Skin of body (tissue), 2 donors: Measurements from ENCODE around the gene AFG3L2. TPM values are rescaled to one million over a fixed set of nuclear protein-coding genes. Genes with fewer than 3 reads are reported as not detected.

Source experiments
- DNase-seq: peaks from one replicate; lab custom pipeline; 2025; lab: John Stamatoyannopoulos, UW
- total RNA-seq: library from RNA; depleted of rRNA; stranded (reverse); fragments of >200 nt; gene quantifications from one replicate; pipeline ENCODE4 v1.2.3, GENCODE V29; 2014

AFG3L2 gene
- total RNA-seq, 1 donor from 2014 or later, result 34.8 TPM

DNA sequence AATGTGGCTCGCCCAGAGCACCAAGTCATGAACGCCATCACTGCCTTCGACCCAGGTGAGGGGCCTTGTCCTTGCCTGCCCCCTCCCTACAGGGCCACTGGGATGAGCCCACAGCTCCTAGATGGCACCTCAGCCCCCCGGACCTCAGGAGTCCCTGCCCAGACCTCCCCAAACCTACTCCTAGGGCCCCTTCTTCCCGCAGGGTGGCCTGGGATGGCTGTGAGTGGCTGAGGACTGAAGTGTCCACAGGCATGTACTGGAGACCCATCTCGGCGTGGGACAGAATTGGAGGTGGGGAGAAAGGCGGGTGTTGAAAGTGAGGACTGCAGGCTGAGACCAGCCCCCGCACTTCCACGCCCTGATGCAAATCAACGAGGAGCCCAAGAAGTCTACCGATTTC is 71.8 kb downstream of the AFG3L2 start:
- no peak for DNase-seq

DNA sequence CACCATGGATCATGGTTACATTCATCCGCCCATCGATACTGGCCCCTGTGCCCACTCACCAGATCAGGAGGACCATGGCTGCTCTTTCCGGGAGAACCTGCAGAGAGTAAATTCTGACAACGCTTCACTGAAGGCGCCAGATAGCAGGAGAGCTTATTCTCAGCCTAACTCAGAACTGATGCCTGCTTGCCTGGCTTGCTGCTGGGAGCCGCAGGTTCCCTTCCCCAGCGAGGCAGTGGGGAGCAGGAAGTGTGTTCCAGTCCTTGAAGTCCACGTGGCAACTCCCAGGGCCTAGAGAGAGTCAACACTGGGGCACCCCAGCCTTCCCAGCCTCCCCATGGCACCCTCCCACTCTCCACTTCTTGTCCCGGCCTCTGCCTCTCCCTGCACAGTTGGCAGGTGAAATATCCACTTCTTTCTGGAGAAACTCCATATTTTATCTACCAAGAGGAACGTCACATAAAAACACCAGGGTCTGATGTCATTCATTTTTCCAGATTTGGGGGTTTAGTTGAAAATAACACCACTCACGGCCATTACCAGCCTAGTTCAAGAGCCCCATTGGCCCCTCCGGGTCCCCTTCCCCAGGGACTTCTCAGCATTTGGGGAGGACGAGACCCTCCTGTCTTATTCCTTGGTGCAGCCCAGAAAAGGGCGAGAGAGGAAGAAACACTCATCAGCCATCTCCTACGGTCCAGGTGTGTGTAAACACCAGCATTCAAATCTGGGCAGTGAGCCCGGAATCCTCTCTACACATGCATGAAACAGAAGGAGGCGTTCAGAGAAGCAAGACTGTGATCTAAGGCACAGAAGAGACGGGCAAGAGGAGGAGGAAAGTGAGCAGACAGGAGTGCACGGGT is 72.4 kb downstream of the AFG3L2 start:
- no peak for DNase-seq

DNA sequence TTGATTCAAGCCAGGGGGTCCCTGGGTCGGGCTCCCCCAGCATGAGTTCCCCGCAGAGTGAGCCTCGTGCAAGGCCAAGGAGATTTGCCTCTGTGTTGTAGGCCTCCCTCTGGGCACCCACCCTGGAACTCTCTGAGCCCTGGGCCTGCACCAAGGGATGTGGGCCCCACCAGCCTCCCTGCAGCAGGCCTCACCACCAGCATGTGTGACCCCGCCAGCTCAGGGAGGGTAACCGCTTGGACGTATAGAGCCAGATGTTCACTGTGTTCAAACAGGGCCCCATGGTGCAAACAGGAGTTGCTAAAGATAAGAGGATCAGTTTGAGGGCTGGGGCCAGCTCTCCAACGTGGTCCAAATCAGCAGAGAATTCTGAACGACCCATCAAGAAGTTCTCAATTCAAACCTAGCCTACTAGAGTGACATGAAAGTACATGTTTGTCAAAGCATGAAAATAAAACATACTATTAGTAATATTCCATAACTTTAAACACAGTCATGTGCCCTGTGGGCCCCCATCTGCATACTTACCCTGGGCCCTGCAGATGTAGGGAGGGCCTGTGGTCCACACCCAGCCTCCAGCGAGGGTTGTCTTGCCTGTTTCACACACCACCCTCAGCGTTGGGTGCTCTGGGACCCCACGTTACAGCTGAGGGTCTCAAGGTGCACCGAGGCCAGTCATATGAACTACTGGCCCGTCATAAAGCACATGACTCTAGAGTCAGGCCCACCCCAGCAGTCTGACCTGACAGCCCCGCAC is 74.5 kb downstream of the AFG3L2 start:
- no peak for DNase-seq

DNA sequence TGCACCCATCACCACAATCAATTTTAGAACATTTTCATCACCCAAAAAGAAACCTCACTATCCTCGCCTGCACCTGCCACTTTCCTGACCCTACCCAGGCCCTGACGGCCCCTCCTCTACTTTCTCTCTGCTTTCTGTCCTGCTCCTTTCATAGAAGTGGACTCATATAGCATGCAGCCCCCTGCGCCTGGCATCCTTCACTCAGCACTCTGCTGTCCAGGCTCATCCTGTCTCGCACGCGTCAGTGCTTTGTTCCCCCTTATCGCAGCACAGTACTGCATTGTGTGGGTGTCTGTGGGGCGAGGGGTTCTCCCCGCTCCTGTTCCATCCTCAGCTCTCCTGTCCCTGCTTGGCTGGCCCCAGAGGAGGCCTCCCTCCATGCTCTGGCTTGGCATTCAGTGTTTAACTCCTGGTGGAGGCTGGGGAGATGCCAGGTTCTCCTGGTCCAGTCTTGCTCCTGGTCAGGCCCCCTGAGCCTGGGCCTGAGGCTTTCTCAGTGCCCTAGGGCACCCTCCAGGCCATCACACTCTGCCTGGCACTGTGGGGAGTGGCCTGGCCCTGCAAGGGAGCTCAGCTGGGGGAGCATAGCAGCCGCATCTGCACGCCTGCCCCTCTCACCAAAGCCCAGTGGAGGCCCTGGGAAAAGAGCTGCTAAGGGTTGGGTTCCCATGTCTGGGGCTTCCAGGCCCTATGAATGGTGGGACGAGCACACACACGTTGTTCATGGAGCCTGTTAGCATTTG is 75.6 kb downstream of the AFG3L2 start:
- no peak for DNase-seq

DNA sequence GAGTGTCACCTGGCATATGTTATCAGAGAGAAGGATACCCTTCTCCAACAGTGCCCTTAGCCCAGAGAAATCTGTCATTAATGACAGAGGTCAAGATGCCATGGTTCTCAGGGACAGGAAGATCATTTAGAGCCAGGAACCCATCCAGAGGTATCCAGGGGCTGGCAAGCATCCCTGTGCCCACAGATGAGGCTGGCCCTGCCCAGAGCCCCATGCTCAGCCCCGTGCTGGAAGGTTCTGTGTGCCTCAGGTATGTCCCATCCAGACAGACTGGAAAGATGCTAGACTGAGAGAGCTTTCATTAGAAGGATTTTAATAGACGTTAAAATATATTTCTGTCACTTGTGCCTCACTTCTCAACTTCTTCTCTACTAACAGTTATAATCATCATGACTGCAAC is 77.2 kb downstream of the AFG3L2 start:
- no peak for DNase-seq

GRCh38 chr18:12296457-12296856 is 80.6 kb downstream of the AFG3L2 start:
- DNase-seq, result no peak

DNA sequence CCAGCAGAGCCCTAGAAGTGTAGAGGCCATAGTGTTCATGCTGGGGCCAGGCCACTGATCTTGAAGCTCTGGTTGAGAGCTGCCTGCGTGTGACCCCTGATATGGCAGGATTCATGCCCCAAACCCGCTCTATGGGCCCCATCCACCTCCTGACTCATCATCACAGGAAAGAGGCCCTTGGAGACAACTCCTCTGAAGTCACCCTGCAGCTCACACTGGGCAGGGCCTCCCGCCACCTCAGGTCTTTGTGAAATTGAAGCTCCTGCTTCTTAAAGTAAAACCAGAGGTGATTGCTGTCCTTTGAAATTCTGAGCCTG is 81.0 kb downstream of the AFG3L2 start:
- DNase-seq, result no peak

GRCh38 chr18:12295389-12296086 is 81.5 kb downstream of the AFG3L2 start:
- DNase-seq, result no peak

- DNase-seq, result no peak
Observed at GRCh38 chr18:12293831-12294230, 83.2 kb downstream of the AFG3L2 start.

DNA sequence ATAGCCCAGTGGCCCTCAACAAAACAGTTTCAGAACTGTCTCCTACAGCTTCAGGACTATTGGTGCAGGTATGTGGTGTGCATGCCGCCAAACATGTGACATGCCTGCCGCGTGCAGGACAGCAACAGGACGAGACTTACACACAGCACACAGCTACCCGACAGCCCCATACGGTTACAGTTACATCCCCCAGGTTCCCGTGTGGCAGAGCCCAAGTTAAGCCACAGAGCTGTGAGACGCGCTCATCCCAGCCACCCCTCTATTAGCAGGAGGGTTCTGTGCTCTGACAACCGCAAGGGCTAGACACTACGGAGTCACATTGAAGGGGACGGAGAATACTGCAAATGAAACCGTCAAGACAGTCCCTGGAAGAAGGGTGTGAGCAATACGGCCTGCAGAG is 85.3 kb downstream of the AFG3L2 start:
- no peak for DNase-seq

DNA sequence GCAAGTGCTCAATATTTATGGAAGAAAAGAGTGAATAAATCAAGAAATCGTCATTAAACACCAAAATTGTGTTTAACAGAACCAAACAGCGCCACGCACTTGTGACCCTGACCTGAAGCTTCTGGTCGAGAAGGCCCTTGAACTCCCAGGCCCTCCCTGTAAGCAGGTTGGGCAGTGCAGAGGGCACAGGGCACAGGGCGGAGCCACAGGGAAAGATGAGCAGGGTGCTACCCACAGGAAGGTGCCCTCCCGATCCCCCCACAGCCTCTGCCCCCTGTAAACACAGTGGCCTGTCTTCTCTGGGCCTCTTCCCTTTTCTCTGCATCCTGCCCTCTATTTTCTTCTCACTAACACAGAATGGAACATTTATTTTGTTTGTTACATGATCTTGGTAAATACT is 85.9 kb downstream of the AFG3L2 start:
- DNase-seq, result no peak

DNA sequence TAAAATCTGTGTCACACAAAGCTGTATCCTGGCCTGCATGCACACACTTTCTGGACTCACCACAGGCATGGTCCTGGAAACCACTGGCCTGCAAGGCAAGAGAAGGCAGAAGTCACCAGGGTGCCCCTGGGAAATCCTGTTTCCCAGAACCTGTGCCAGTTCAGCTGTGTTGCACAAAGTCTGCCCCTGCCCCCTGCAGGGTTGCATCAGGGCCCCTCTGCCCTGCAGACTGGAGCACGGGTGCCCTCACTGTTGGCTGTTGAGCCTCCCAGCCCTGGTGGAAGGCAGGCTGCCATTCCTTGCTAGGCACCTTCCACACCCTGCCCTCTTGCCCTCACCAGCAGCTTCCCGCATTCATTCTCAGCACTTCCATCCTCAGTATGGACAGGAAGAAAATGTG is 86.9 kb downstream of the AFG3L2 start:
- no peak for DNase-seq

GRCh38 chr18:12288403-12288755 is 88.6 kb downstream of the AFG3L2 start:
- no peak for DNase-seq

DNA sequence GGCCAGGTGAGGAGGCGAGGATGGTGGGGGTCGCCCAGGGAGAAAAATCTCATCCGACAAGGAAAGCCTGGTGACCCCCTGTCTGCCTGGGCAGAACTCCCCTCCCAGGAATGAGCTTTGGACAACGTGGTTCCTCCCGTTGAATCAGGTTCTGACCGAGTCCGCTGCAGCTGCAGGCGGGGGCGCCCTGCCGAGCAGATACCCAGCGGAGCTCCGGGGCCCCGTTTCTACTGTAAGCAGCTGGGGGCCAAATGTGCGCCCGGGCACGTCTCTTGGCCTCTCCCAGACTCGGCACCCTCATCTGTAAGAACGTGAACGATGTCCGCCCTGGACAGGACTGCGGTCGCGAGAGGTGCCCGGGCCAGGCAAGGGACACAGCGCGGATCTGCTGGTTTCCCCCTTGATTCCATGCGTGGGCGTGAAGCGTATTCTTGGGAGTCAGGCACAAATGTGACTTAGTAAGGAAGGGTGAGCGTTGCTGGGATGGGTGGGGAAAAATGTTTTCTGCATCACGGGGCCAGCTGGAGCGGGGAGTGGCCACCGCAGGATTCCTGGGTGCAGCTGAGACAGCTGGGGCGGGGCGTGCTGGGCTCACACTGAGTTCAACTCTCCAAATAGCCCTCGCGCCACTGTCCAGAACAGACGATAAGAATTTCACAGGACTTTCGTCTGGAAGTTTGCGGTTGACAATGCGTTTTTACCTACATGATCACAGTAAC is 89.2 kb downstream of the AFG3L2 start:
- peak; percentile 61 for DNase-seq

GRCh38 chr18:12287131-12287681 is 89.8 kb downstream of the AFG3L2 start:
- DNase-seq, result no peak

DNA sequence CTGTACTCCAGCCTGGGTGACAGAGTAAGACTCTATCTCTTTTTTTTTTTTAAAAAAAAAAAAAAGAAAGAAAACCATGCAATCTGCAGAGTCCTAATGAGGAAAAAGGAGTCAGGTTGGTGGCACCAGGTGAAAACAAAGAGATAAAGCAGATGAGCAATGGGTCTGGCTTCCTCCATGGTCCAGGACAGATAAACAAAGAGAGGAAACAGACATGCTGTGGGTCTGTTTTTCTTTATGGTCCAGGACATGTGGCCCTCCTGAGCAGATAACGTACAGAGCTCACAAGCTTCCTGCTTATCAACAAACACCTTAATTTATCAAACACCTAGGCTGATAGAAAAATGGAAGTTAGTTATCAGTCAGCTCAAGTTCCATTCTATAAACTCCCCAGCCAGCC is 93.4 kb downstream of the AFG3L2 start:
- DNase-seq, result no peak

- DNase-seq, result no peak
Observed at GRCh38 chr18:12283256-12283655, 93.8 kb downstream of the AFG3L2 start.

DNA sequence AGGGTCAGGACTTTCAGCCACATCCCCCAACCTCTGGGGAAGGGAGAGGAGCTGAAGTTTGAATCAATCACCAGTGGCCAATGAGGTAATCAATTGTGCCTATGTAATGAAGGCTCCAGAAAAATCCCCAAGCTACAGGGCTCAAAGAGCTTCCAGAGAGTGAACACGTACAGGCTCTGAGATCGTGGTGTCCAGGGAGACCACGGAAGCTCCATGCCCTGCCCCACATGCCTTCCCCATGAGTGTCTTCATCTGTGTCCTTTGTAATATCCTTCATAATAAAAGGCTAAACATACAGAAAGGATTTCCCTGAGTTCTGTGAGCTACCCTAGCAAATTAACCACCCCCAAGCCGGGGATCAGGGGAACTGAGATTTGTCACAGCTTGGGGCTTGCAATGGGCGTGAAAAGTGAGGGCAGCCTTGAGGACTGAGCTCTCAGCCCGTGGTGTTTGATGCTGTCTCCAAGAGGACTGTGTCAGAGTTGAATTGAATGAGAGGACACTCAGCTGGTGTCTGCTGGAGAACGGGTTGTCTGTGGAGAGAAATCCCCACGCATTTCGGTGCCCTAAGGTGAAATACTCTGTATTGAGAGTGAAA is 94.5 kb downstream of the AFG3L2 start:
- DNase-seq, result no peak

- DNase-seq, result no peak
Observed at GRCh38 chr18:12281861-12282260, 95.2 kb downstream of the AFG3L2 start.

GRCh38 chr18:12279781-12280531 is 97.1 kb downstream of the AFG3L2 start:
- no peak for DNase-seq
